GM21825 (cell line): ENCODE results near the gene ELOVL2.
A peak's percentile ranks its signal among the peaks of the same experiment; 100 is the strongest.
"Not testable (repeated sequence)": the region's sequence is repeated elsewhere in the genome, so short reads cannot be mapped to it uniquely, and the experiment has no call there.

Experiments
- ATAC-seq: cut with Tn5 transposase; IDR thresholded peaks from one replicate; pipeline ENCODE4 v1.9.1; 2021; ENCODE audit warnings: mild to moderate bottlenecking, moderate library complexity; ENCODE audit not compliant: unreplicated experiment

The ELOVL2 gene

GRCh38 chr6:11025130-11025529, 19.0 kb downstream of the ELOVL2 start:
- no peak for ATAC-seq

- ATAC-seq = no peak
Measured at GRCh38 chr6:11023032-11023431, 21.1 kb downstream of the ELOVL2 start.

- ATAC-seq = no peak
Measured at GRCh38 chr6:11021714-11022113, 22.4 kb downstream of the ELOVL2 start.

- no peak for ATAC-seq
Measured at GRCh38 chr6:11021003-11021402, 23.1 kb downstream of the ELOVL2 start.

GRCh38 chr6:11018225-11018624, 25.9 kb downstream of the ELOVL2 start:
- no peak for ATAC-seq

- ATAC-seq = no peak
Measured at GRCh38 chr6:11017090-11017489, 27.0 kb downstream of the ELOVL2 start.

GRCh38 chr6:11016452-11016851, 27.7 kb downstream of the ELOVL2 start:
- ATAC-seq = no peak

GRCh38 chr6:11015102-11015501, 29.0 kb downstream of the ELOVL2 start:
- ATAC-seq = no peak

- ATAC-seq = no peak
Measured at GRCh38 chr6:11013721-11014070, 30.4 kb downstream of the ELOVL2 start.

GRCh38 chr6:11012976-11013720, 31.0 kb downstream of the ELOVL2 start:
- ATAC-seq = no peak

- ATAC-seq = no peak
Measured at GRCh38 chr6:11012295-11012754, 31.8 kb downstream of the ELOVL2 start.

GRCh38 chr6:11011787-11012234, 32.3 kb downstream of the ELOVL2 start:
- no peak for ATAC-seq

GRCh38 chr6:11009353-11009752, 34.8 kb downstream of the ELOVL2 start:
- peak; percentile 71 for ATAC-seq

- no peak for ATAC-seq
Measured at GRCh38 chr6:11008821-11009220, 35.3 kb downstream of the ELOVL2 start.

GRCh38 chr6:11007715-11008608, 36.1 kb downstream of the ELOVL2 start:
- ATAC-seq = no peak

GRCh38 chr6:11006061-11006460, 38.0 kb downstream of the ELOVL2 start:
- no peak for ATAC-seq

- not testable (repeated sequence) for ATAC-seq
Measured at GRCh38 chr6:11003297-11003696, 40.8 kb downstream of the ELOVL2 start.

GRCh38 chr6:11002176-11002575, 41.9 kb downstream of the ELOVL2 start:
- ATAC-seq = no peak

GRCh38 chr6:10999994-11000393, 44.1 kb downstream of the ELOVL2 start:
- no peak for ATAC-seq

- ATAC-seq = no peak
Measured at GRCh38 chr6:10995114-10995707, 48.9 kb downstream of the ELOVL2 start.

GRCh38 chr6:10993896-10994295, 50.2 kb downstream of the ELOVL2 start:
- ATAC-seq = no peak

GRCh38 chr6:10991115-10991514, 53.0 kb downstream of the ELOVL2 start:
- no peak for ATAC-seq
